Spleen (tissue), 11 donors: ENCODE measurements around the gene APCDD1L. TPM values are rescaled to one million over a fixed set of nuclear protein-coding genes. Genes with fewer than 3 reads are reported as not detected.

Experiments used
- DNase-seq: peaks from one replicate; pipeline ENCODE4 v3.0.0-alpha.2; 2020
- H3K27ac ChIP-seq, 8 donors: fragments of 200-600 bp; sonication (generic) in 7 of 8; 1 replicate in 4 of 8; 2 replicates in 4 of 8; pipeline versions ENCODE4 v1.5.0 to v1.8.0; 2016 to 2021; ENCODE audit warnings: inconsistent platforms in 4 of 8, mild to moderate bottlenecking in 4 of 8, moderate library complexity in 1 of 8
- H3K27me3 ChIP-seq, 7 donors: fragments of 200-600 bp; sonication (generic) in 6 of 7; replicated peaks in 1 of 7; 1 replicate in 4 of 7; 2 replicates in 3 of 7; pipeline versions ENCODE4 v1.5.0 to v1.8.0; 2016 to 2021; ENCODE audit warnings: inconsistent platforms in 3 of 7, mild to moderate bottlenecking in 1 of 7
- H3K36me3 ChIP-seq, 6 donors: fragments of 200-600 bp; sonication (generic) in 5 of 6; 1 replicate in 4 of 6; 2 replicates in 2 of 6; pipeline versions ENCODE4 v1.5.0 to v1.8.0; 2016 to 2021; ENCODE audit warnings: inconsistent platforms in 2 of 6
- H3K4me1 ChIP-seq, 6 donors: fragments of 200-600 bp; sonication (generic) in 5 of 6; 1 replicate in 3 of 6; 2 replicates in 3 of 6; pipeline versions ENCODE4 v1.5.0 to v1.8.0; 2016 to 2021; ENCODE audit warnings: inconsistent platforms in 3 of 6
- H3K4me3 ChIP-seq, 8 donors: fragments of 200-600 bp; sonication (generic) in 7 of 8; 1 replicate in 4 of 8; 2 replicates in 4 of 8; pipeline versions ENCODE4 v1.5.0 to v1.8.0; 2016 to 2021; ENCODE audit warnings: inconsistent platforms in 4 of 8, mild to moderate bottlenecking in 4 of 8, moderate library complexity in 2 of 8
- H3K9me3 ChIP-seq, 8 donors: fragments of 200-600 bp; sonication (generic) in 7 of 8; 1 replicate in 4 of 8; 2 replicates in 4 of 8; pipeline versions ENCODE4 v1.5.0 to v1.8.0; 2016 to 2021; ENCODE audit warnings: inconsistent platforms in 4 of 8
- CTCF ChIP-seq, 11 experiments: fragments of 200-600 bp in 7 of 11; fragments of 450-650 bp in 4 of 11; sonication (generic) in 4 of 11; IDR thresholded peaks in 8 of 11; conservative IDR thresholded peaks in 3 of 11; 1 replicate in 7 of 11; 2 replicates in 4 of 11; pipeline versions ENCODE4 v1.4.0 to v1.8.0; 2016 to 2021; ENCODE audit warnings: antibody characterized with exemption in 11 of 11, inconsistent platforms in 4 of 11, mild to moderate bottlenecking in 1 of 11
- POLR2A ChIP-seq, 3 donors: fragments of 450-650 bp; IDR thresholded peaks; one replicate each; pipeline ENCODE4 v1.5.1; 2017; ENCODE audit warnings: antibody characterized with exemption in 3 of 3, mild to moderate bottlenecking in 1 of 3
- POLR2AphosphoS5 ChIP-seq, 3 donors: sonication (generic); formaldehyde crosslinking; IDR thresholded peaks; one replicate each; pipeline ENCODE4 v1.5.1; 2017; ENCODE audit warnings: antibody characterized with exemption in 3 of 3
- WGBS, 5 donors: extraction: QIAGEN DNeasy Blood & Tissue Kit in 3 of 5; methylation state at CpG; one replicate each; pipeline versions ENCODE4 v1.1.5 to v1.1.7; 2013 to 2018; 5-methylcytosine and 5-hydroxymethylcytosine counted together
- intact Hi-C: fragments of 100-400 bp; cut with DNase I; formaldehyde crosslinking; loops from one replicate; pipeline ENCODE4 v1.15.0; 2023; ENCODE audit warnings: low total_unique reads
- polyA plus RNA-seq, 3 donors: library from polyadenylated mRNA; stranded (reverse); fragments of 200-250 nt; gene quantifications; one replicate each; pipeline ENCODE4 v1.2.1, GENCODE V29; 2013
- total RNA-seq, 7 donors: library from RNA; depleted of rRNA in 3 of 7; stranded (reverse); fragments of >200 nt in 3 of 7; fragmentation: NEBNext Ultra II Directional in 4 of 7; extraction: Animal tissue kit (Norgen Biotek cat#: 25700) in 4 of 7; gene quantifications; one replicate each; pipeline versions ENCODE4 v1.1.0 to v1.2.1, GENCODE V29; 2016 to 2021
- donor health status: healthy with polysubstance abuse.
- donor health status: DM: no; HTN: no; CAD: no; lungs with moderate emphysema.
- donor health status: DM: no; HTN: no; CAD: no.
- donor health status: Bipolar disorder and iron deficiency.
- donor health status: healthy.
- donor health status: DM: no; HTN: no; CAD: no.
- donor health status: DM: yes; HTN: yes; CAD: no.

The APCDD1L gene
- total and polyA plus RNA-seq, 10 donors, result 0.03 to 0.50 TPM; not detected in 8

DNA sequence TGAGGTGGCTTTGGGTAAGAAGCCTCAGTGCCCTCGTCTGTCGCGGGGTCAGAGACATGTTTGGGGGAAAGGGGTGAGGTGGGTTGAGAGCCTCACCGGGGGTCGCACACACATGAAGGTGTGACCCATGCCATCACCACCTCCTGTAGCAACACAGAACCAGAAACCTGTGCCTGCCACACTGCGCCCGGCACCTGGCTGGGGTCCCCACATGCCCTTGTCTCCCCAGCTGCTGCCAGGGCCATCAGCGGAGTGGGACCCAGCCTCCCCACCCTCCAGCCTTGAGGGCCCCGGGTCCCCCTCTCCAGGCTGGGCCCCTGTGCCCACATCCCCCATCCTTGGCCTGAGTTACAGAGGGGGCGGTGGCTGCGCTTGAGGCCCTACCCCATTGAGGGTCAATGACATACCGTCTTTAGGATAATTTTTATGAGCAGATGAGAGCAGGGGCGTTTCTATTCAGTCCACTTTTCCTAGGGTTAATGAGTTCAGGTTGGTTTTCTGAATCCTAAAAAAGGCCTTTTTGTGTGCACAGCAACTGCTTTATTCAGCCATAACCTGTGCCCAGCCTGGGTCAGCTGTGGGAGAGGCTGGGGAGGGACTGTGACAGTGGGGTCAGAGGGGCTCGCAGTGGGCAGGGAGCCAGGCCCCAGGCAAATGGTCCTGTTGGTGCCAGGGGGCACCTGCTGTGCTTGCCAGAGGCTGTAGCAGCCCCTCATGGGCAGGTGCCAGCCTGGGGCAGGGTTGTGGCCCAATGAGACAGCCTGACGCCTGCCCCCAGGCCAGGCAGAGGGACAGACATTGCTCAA lies 19.4 kb downstream of the APCDD1L start:
- Histone ChIP-seq H3K36me3 (no peaks in the 10 kb centered on the region), H3K9me3 (peaks cover 0 to 3% (median 0%) of the 10 kb centered on the region in 8 donors), H3K27me3 (no peaks in the 10 kb centered on the region), H3K27ac (no peak overlapping the region), H3K4me3 (no peak overlapping the region), H3K4me1 (no peaks in the 10 kb centered on the region)
- 91 to 95% (median 92%) methylated on average over 13 to 15 of the region's 15 CpGs for WGBS, 5 donors
- no peak for TF ChIP-seq POLR2AphosphoS5 (IDR thresholded peaks at IDR 0.05)
- no peak for TF ChIP-seq POLR2A (IDR thresholded peaks at IDR 0.05)
- TF ChIP-seq CTCF (IDR thresholded peaks at IDR 0.05 in 8 of 11, conservative IDR thresholded peaks at IDR 0.05 in 3 of 11), result no peak
- intact Hi-C loops, result no loop called here
- no peak for DNase-seq

DNA sequence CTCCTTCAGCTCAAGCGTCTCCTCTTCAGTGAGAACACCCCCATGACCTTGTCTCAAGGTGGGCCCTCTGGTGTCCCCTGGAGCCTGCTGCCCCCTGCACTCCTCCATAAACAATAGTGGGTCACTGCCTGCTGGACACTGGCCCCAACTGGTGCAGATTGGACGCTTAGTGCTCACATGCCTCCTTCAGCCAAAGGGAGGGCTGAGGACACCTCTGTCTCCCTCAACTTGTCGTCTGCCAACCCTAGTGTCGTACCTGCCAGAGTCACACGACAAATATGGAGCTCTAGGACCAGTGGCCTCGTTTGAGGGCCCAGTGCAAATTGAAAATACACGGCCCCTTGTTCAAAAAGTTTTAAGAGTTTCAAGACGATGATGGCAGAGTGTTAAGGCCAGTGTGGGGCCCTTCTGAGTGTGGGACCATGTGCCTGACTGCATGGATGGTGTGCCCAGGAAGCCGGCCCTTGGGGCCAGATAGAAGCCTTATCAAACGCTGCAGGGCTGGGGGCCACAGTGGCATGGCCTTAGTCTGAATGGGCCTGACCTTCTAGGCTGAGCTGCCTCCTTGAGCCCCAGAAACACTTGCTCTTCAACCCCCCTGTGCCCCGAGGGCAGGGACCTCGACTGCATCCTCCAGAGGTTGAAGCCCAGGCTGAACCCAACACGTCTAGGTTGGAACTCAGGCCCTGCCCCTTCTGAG lies 20.1 kb downstream of the APCDD1L start:
- H3K4me3 ChIP-seq, result no peak overlapping the region
- TF ChIP-seq CTCF (IDR thresholded peaks at IDR 0.05 in 8 of 11, conservative IDR thresholded peaks at IDR 0.05 in 3 of 11) (no peak), POLR2AphosphoS5 (IDR thresholded peaks at IDR 0.05) (no peak), POLR2A (IDR thresholded peaks at IDR 0.05) (no peak)
- no peak for DNase-seq
- 83 to 91% (median 85%) methylated on average over 13 of the region's 13 CpGs for WGBS, 5 donors
- H3K27me3 ChIP-seq, result no peaks in the 10 kb centered on the region
- intact Hi-C loops, result no loop called here
- no peaks in the 10 kb centered on the region for H3K36me3 ChIP-seq
- no peak overlapping the region for H3K27ac ChIP-seq
- peaks cover 0 to 6% (median 0%) of the 10 kb centered on the region in 8 donors for H3K9me3 ChIP-seq
- no peaks in the 10 kb centered on the region for H3K4me1 ChIP-seq

DNA sequence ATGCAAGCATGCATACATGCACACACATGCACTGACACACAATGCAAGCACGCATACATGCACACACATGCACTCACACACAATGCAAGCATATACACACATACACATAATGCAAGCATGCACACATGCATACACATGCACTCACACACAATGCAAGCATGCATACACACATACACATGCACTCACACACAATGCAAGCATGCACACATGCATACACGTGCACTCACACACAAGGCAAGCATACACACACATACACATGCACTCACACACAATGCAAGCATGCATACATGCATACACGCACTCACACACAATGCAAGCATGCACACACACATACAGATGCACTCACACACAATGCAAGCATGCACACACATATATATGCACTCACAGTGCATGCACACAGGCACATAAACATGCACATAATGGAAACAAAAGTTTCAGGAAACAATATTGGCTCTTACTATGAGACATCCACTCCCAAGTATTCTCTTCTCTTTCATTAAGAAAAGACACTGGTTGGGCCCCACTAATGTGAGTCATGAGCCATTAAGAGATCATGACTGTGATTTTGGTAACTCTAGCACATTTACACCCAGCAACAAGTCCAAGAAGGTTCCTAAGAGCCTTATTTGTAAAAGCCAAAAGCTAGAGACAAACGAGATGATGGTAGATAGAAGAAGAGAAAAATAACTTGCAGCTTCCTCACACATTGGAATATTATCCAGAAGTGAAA lies 22.2 kb downstream of the APCDD1L start:
- no peak for DNase-seq
- no peak overlapping the region for H3K27ac ChIP-seq
- H3K9me3 ChIP-seq, result peaks cover 0 to 25% (median 0%) of the 10 kb centered on the region in 8 donors
- no peaks in the 10 kb centered on the region for H3K27me3 ChIP-seq
- WGBS, 5 donors, result 60 to 86% (median 84%) methylated on average over 4 of the region's 4 CpGs
- no peaks in the 10 kb centered on the region for H3K36me3 ChIP-seq
- no peaks in the 10 kb centered on the region for H3K4me1 ChIP-seq
- TF ChIP-seq POLR2A (IDR thresholded peaks at IDR 0.05) (no peak), POLR2AphosphoS5 (IDR thresholded peaks at IDR 0.05) (no peak), CTCF (IDR thresholded peaks at IDR 0.05 in 8 of 11, conservative IDR thresholded peaks at IDR 0.05 in 3 of 11) (no peak)
- H3K4me3 ChIP-seq, result no peak overlapping the region
- intact Hi-C loops, result no loop called here
